Osteocyte (in vitro differentiated cells): ENCODE data around the gene SP110. TPM values are rescaled to one million over a fixed set of nuclear protein-coding genes. Genes with fewer than 3 reads are reported as not detected.
A peak's percentile ranks its signal among the peaks of the same experiment; 100 is the strongest.
"Not testable (repeated sequence)": the region's sequence is repeated elsewhere in the genome, so short reads cannot be mapped to it uniquely, and the experiment has no call there.

Experiments used
- DNase-seq: peaks from one replicate; pipeline ENCODE4 v3.0.0; 2021; ENCODE audit warnings: mixed read lengths; ENCODE audit not compliant: unreplicated experiment; ENCODE audit errors: extremely low spot score
- H3K27ac Mint-ChIP-seq: one replicate; pipeline ENCODE4 v1.8.0; 2021; ENCODE audit warnings: mild to moderate bottlenecking, mixed read lengths; ENCODE audit not compliant: unreplicated experiment
- H3K27me3 Mint-ChIP-seq: one replicate; pipeline ENCODE4 v1.8.0; 2021; ENCODE audit warnings: mixed read lengths; ENCODE audit not compliant: unreplicated experiment
- H3K36me3 Mint-ChIP-seq: one replicate; pipeline ENCODE4 v1.8.0; 2021; ENCODE audit warnings: mixed read lengths; ENCODE audit not compliant: unreplicated experiment
- H3K4me1 Mint-ChIP-seq: one replicate; pipeline ENCODE4 v1.8.0; 2021; ENCODE audit warnings: mixed read lengths; ENCODE audit not compliant: unreplicated experiment
- H3K4me3 Mint-ChIP-seq: one replicate; pipeline ENCODE4 v1.8.0; 2021; ENCODE audit warnings: mild to moderate bottlenecking, moderate library complexity, mixed read lengths; ENCODE audit not compliant: unreplicated experiment
- H3K9me3 Mint-ChIP-seq: one replicate; pipeline ENCODE4 v1.8.0; 2021; ENCODE audit warnings: mixed read lengths; ENCODE audit not compliant: unreplicated experiment
- CTCF ChIP-seq: fragments of 200-600 bp; sonication (generic); IDR thresholded peaks from 2 replicates; pipeline ENCODE4 v1.5.0; 2021; ENCODE audit warnings: antibody characterized with exemption, mild to moderate bottlenecking, moderate library complexity
- total RNA-seq: library from RNA; stranded (reverse); gene quantifications from 2 replicates; pipeline ENCODE4 v1.2.1, GENCODE V29; 2021

Gene SP110
- total RNA-seq, 1 donor from 2014 or later = 23.6 TPM

DNA sequence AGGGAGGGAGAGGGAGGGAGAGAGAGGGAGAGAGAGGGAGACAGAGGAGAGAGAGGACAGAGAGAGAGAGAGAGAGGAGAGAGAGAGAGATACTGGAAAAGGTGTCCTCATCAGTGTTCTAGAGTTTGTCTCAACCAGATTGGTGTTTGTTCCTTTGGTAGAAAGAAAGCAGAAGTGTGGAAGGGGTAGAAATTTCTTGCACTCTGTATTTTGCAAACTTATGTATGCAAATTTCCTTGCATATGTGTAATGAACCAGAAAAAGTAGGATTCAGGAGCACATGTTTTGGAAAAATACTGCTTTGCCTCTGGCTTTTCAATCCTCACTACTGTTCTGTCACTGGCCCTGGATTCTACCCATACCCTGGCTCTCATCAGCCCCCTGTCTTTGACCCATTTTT lies 4.7 kb upstream of the SP110 start:
- H3K4me1 Mint-ChIP-seq = peaks cover 9% of the 10 kb centered on the region
- H3K4me3 Mint-ChIP-seq = no peak overlapping the region

GRCh38 chr2:230222829-230223228 lies 3.0 kb upstream of the SP110 start:
- not testable (repeated sequence) for DNase-seq, H3K4me3 Mint-ChIP-seq, H3K27me3 Mint-ChIP-seq, H3K9me3 Mint-ChIP-seq, H3K27ac Mint-ChIP-seq, H3K36me3 Mint-ChIP-seq
- peaks cover 21% of the 10 kb centered on the region for H3K4me1 Mint-ChIP-seq

More for the DNA sequence above, 4.7 kb upstream of the SP110 start:
- Mint-ChIP-seq H3K9me3 (peaks cover 4% of the 10 kb centered on the region), H3K27me3 (no peaks in the 10 kb centered on the region), H3K36me3 (no peaks in the 10 kb centered on the region), H3K27ac (no peak overlapping the region)
- DNase-seq = no peak
- TF ChIP-seq CTCF = no peak

GRCh38 chr2:230221493-230221892 lies 1.7 kb upstream of the SP110 start:
- H3K9me3 Mint-ChIP-seq = no peaks in the 10 kb centered on the region
- DNase-seq = no peak
- H3K4me3 Mint-ChIP-seq = no peak overlapping the region
- H3K4me1 Mint-ChIP-seq = peaks cover 24% of the 10 kb centered on the region
- no peaks in the 10 kb centered on the region for H3K36me3 Mint-ChIP-seq
- H3K27me3 Mint-ChIP-seq = no peaks in the 10 kb centered on the region
- no peak overlapping the region for H3K27ac Mint-ChIP-seq
- TF ChIP-seq CTCF = no peak

- DNase-seq = no peak
- peaks cover 8% of the 10 kb centered on the region for H3K36me3 Mint-ChIP-seq
- no peaks in the 10 kb centered on the region for H3K9me3 Mint-ChIP-seq
- H3K4me1 Mint-ChIP-seq = peaks cover 24% of the 10 kb centered on the region
- H3K27ac Mint-ChIP-seq = peak overlapping the region; percentile 96
- no peaks in the 10 kb centered on the region for H3K27me3 Mint-ChIP-seq
- peak overlapping the region; percentile 88 for H3K4me3 Mint-ChIP-seq
- no peak for TF ChIP-seq CTCF
Observed at GRCh38 chr2:230220347-230220969, 674 bp upstream of the SP110 start.

GRCh38 chr2:230218421-230218820 lies 1.4 kb downstream of the SP110 start:
- H3K36me3 Mint-ChIP-seq = peaks cover 26% of the 10 kb centered on the region
- H3K4me3 Mint-ChIP-seq = peak overlapping the region; percentile 88
- no peak for DNase-seq
- H3K27me3 Mint-ChIP-seq = no peaks in the 10 kb centered on the region
- no peak for TF ChIP-seq CTCF
- no peaks in the 10 kb centered on the region for H3K9me3 Mint-ChIP-seq
- peaks cover 24% of the 10 kb centered on the region for H3K4me1 Mint-ChIP-seq
- no peak overlapping the region for H3K27ac Mint-ChIP-seq
